ENCODE results near the gene IL17RE.

- TF ChIP-seq, protein P1, sequence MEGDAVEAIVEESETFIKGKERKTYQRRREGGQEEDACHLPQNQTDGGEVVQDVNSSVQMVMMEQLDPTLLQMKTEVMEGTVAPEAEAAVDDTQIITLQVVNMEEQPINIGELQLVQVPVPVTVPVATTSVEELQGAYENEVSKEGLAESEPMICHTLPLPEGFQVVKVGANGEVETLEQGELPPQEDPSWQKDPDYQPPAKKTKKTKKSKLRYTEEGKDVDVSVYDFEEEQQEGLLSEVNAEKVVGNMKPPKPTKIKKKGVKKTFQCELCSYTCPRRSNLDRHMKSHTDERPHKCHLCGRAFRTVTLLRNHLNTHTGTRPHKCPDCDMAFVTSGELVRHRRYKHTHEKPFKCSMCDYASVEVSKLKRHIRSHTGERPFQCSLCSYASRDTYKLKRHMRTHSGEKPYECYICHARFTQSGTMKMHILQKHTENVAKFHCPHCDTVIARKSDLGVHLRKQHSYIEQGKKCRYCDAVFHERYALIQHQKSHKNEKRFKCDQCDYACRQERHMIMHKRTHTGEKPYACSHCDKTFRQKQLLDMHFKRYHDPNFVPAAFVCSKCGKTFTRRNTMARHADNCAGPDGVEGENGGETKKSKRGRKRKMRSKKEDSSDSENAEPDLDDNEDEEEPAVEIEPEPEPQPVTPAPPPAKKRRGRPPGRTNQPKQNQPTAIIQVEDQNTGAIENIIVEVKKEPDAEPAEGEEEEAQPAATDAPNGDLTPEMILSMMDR (IDR thresholded peaks at IDR 0.05; ENCODE audit: low read depth, low read length, poor library complexity, severe bottlenecking) = no peak
- TF ChIP-seq EZH2phosphoT487 (IDR thresholded peaks at IDR 0.05; ENCODE audit: borderline replicate concordance, low read length) = no peak
Observed at GRCh38 chr3:9881441-9881840, 21.2 kb upstream of the IL17RE start.
